GM23338 (cell line): Measurements from ENCODE around the gene ZBTB8OS. TPM values are rescaled to one million over a fixed set of nuclear protein-coding genes. Genes with fewer than 3 reads are reported as not detected.
"Not testable (repeated sequence)": the region's sequence is repeated elsewhere in the genome, so short reads cannot be mapped to it uniquely, and the experiment has no call there.

Experiments
- ATAC-seq: fragments of 200-7000 bp; cut with Tn5 transposase; 3 replicates; pipeline ENCODE4 v1.9.1; 2020
- DNase-seq: peaks from one replicate; pipeline ENCODE4 v3.0.0-alpha.2; 2015; ENCODE audit warnings: low spot score
- H2AFZ ChIP-seq: fragments of 200-600 bp; sonication (generic); 2 replicates; pipeline ENCODE4 v1.8.0; 2016; ENCODE audit warnings: antibody characterized with exemption, mild to moderate bottlenecking, moderate library complexity
- H3F3A ChIP-seq: fragments of 200-600 bp; sonication (generic); replicated peaks from 2 replicates; pipeline ENCODE4 v1.8.0; 2017; ENCODE audit warnings: antibody characterized with exemption, mixed run types, low read depth
- H3K27ac ChIP-seq: fragments of 200-600 bp; sonication (generic); 2 replicates; pipeline ENCODE4 v1.6.1; 2016; ENCODE audit warnings: low read depth
- H3K27me3 ChIP-seq: fragments of 200-600 bp; sonication (generic); 2 replicates; pipeline ENCODE4 v1.8.0; 2016; ENCODE audit warnings: mild to moderate bottlenecking, mixed run types, moderate library complexity; ENCODE audit not compliant: insufficient read depth
- H3K36me3 ChIP-seq: fragments of 200-600 bp; sonication (generic); 2 replicates; pipeline ENCODE4 v1.8.0; 2016; ENCODE audit warnings: mild to moderate bottlenecking; ENCODE audit not compliant: insufficient read depth
- H3K4me1 ChIP-seq: fragments of 200-600 bp; sonication (generic); 2 replicates; pipeline ENCODE4 v1.8.0; 2016; ENCODE audit warnings: mild to moderate bottlenecking, moderate library complexity; ENCODE audit not compliant: insufficient read depth
- H3K4me2 ChIP-seq: fragments of 200-600 bp; sonication (generic); 2 replicates; pipeline ENCODE4 v1.7.1; 2017; ENCODE audit warnings: mixed run types
- H3K4me3 ChIP-seq: fragments of 200-600 bp; sonication (generic); 2 replicates; pipeline ENCODE4 v1.6.1; 2016; ENCODE audit warnings: mixed run types
- H3K79me2 ChIP-seq: fragments of 200-600 bp; sonication (generic); replicated peaks from 2 replicates; pipeline ENCODE4 v1.8.0; 2017; ENCODE audit warnings: mild to moderate bottlenecking; ENCODE audit not compliant: insufficient read depth
- H3K9me2 ChIP-seq: fragments of 200-600 bp; sonication (generic); 2 replicates; pipeline ENCODE4 v1.8.0; 2017; ENCODE audit not compliant: insufficient read depth
- H4K20me1 ChIP-seq: fragments of 200-600 bp; sonication (generic); replicated peaks from 2 replicates; pipeline ENCODE4 v1.8.0; 2017; ENCODE audit warnings: mild to moderate bottlenecking; ENCODE audit not compliant: insufficient read depth
- H3K27ac Mint-ChIP-seq: 2 replicates; pipeline ENCODE4 v1.8.0; 2020; ENCODE audit warnings: inconsistent platforms, mild to moderate bottlenecking, moderate library complexity, mixed read lengths
- H3K27me3 Mint-ChIP-seq: 3 replicates; pipeline ENCODE4 v1.8.0; 2022; ENCODE audit warnings: low read depth, mild to moderate bottlenecking, moderate library complexity, mixed read lengths, inconsistent platforms; ENCODE audit not compliant: insufficient read depth, poor library complexity
- H3K36me3 Mint-ChIP-seq: 3 replicates; pipeline ENCODE4 v1.8.0; 2021; ENCODE audit warnings: low read depth, mild to moderate bottlenecking, inconsistent platforms, moderate library complexity, mixed read lengths
- H3K4me1 Mint-ChIP-seq: 3 replicates; pipeline ENCODE4 v1.8.0; 2020; ENCODE audit warnings: mild to moderate bottlenecking, inconsistent platforms, mixed read lengths
- H3K4me3 Mint-ChIP-seq: 3 replicates; pipeline ENCODE4 v1.8.0; 2021; ENCODE audit warnings: moderate library complexity, mild to moderate bottlenecking, inconsistent platforms, mixed read lengths
- H3K9me3 Mint-ChIP-seq: 3 replicates; pipeline ENCODE4 v1.8.0; 2020; ENCODE audit warnings: moderate library complexity, mild to moderate bottlenecking, inconsistent platforms, mixed read lengths
- CREB1 ChIP-seq: fragments of 250-450 bp; sonication (Bioruptor Pico); IDR thresholded peaks from 2 replicates; pipeline ENCODE4 v1.5.0; 2020; ENCODE audit warnings: low read depth, mild to moderate bottlenecking, moderate library complexity
- EZH2 ChIP-seq: fragments of 200-600 bp; sonication (generic); IDR thresholded peaks from one replicate; pipeline ENCODE4 v1.8.0; 2017; ENCODE audit warnings: antibody characterized with exemption, mild to moderate bottlenecking, low read depth; ENCODE audit not compliant: unreplicated experiment
- EZH2phosphoT487 ChIP-seq: fragments of 200-600 bp; sonication (generic); IDR thresholded peaks from one replicate; pipeline ENCODE4 v1.8.1; 2018; ENCODE audit warnings: antibody characterized with exemption; ENCODE audit not compliant: unreplicated experiment
- JUNB ChIP-seq: IDR thresholded peaks from one replicate; pipeline ENCODE4 v1.6.1; 2016; ENCODE audit warnings: antibody characterized with exemption; ENCODE audit not compliant: unreplicated experiment
- POLR2AphosphoS5 ChIP-seq: IDR thresholded peaks from 2 replicates; pipeline ENCODE4 v1.6.1; 2016; ENCODE audit warnings: antibody characterized with exemption, low read depth
- STAT1 ChIP-seq: IDR thresholded peaks from one replicate; pipeline ENCODE4 v1.6.1; 2016; ENCODE audit warnings: antibody characterized with exemption; ENCODE audit not compliant: unreplicated experiment
- ZNF114 ChIP-seq: fragments of 250-450 bp; sonication (Bioruptor Pico); IDR thresholded peaks from 2 replicates; pipeline ENCODE4 v1.5.0; 2020; ENCODE audit warnings: mild to moderate bottlenecking, moderate library complexity
- ZNF331 ChIP-seq: fragments of 250-450 bp; sonication (Bioruptor Pico); IDR thresholded peaks from 2 replicates; pipeline ENCODE4 v1.5.0; 2020; ENCODE audit warnings: low read depth, mild to moderate bottlenecking, moderate library complexity
- polyA plus RNA-seq: library from polyadenylated mRNA; unstranded; fragments of >200 nt; fragmentation: Nextera tagmentation; extraction: Ambion mirVana; gene quantifications from 2 replicates; pipeline ENCODE4 v1.2.1, GENCODE V29; 2016
- total RNA-seq: library from RNA; depleted of rRNA; stranded (reverse); fragments of >200 nt; shearing (Covaris generic); gene quantifications from 2 replicates; pipeline ENCODE4 v1.2.3, GENCODE V29; 2014
- TF ChIP-seq, protein P1 (sequence below): IDR thresholded peaks from one replicate; pipeline ENCODE4 v1.6.1; 2018; ENCODE audit warnings: antibody characterized with exemption; ENCODE audit not compliant: unreplicated experiment
- TF ChIP-seq, protein P2 (sequence below), 2 experiments: fragments of 200-600 bp in 1 of 2; sonication (generic) in 1 of 2; conservative IDR thresholded peaks; 2 replicates each; pipeline versions ENCODE4 v1.5.1 to v1.6.1; 2016 to 2017; ENCODE audit warnings: antibody characterized with exemption in 2 of 2, low read depth in 2 of 2, mild to moderate bottlenecking in 2 of 2, moderate library complexity in 1 of 2

The ZBTB8OS gene
- total and polyA plus RNA-seq, 2 experiments from 2014 or later: 22.0 to 159 TPM

DNA sequence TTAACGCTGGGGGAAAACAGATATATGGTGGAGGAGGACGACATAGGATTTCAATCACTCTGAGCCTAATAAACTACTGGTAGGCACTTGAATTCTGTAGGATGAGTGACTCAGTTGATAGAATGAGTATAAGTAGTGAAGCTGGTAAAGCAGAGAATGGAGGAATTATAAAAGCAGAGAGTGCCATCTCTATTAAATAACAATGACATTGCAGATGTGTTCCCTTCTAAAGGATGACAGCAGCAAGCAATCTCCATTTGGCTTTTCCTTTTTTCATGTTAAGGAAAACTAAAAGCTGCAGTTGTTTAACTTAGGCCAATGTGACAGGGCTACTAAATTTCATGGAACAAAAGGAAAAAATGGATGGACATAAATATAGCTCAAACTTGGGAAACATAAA is 17.5 kb downstream of the ZBTB8OS start (continued):
- TF ChIP-seq, protein P1, sequence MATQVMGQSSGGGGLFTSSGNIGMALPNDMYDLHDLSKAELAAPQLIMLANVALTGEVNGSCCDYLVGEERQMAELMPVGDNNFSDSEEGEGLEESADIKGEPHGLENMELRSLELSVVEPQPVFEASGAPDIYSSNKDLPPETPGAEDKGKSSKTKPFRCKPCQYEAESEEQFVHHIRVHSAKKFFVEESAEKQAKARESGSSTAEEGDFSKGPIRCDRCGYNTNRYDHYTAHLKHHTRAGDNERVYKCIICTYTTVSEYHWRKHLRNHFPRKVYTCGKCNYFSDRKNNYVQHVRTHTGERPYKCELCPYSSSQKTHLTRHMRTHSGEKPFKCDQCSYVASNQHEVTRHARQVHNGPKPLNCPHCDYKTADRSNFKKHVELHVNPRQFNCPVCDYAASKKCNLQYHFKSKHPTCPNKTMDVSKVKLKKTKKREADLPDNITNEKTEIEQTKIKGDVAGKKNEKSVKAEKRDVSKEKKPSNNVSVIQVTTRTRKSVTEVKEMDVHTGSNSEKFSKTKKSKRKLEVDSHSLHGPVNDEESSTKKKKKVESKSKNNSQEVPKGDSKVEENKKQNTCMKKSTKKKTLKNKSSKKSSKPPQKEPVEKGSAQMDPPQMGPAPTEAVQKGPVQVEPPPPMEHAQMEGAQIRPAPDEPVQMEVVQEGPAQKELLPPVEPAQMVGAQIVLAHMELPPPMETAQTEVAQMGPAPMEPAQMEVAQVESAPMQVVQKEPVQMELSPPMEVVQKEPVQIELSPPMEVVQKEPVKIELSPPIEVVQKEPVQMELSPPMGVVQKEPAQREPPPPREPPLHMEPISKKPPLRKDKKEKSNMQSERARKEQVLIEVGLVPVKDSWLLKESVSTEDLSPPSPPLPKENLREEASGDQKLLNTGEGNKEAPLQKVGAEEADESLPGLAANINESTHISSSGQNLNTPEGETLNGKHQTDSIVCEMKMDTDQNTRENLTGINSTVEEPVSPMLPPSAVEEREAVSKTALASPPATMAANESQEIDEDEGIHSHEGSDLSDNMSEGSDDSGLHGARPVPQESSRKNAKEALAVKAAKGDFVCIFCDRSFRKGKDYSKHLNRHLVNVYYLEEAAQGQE: no peak
- TF ChIP-seq ZNF331 (CRISPR knock-in tag) (no peak), EZH2 (no peak), ZNF114 (CRISPR knock-in tag) (no peak), EZH2phosphoT487 (no peak), POLR2AphosphoS5 (no peak), JUNB (no peak), STAT1 (no peak), CREB1 (CRISPR knock-in tag) (no peak)
- TF ChIP-seq, protein P2, sequence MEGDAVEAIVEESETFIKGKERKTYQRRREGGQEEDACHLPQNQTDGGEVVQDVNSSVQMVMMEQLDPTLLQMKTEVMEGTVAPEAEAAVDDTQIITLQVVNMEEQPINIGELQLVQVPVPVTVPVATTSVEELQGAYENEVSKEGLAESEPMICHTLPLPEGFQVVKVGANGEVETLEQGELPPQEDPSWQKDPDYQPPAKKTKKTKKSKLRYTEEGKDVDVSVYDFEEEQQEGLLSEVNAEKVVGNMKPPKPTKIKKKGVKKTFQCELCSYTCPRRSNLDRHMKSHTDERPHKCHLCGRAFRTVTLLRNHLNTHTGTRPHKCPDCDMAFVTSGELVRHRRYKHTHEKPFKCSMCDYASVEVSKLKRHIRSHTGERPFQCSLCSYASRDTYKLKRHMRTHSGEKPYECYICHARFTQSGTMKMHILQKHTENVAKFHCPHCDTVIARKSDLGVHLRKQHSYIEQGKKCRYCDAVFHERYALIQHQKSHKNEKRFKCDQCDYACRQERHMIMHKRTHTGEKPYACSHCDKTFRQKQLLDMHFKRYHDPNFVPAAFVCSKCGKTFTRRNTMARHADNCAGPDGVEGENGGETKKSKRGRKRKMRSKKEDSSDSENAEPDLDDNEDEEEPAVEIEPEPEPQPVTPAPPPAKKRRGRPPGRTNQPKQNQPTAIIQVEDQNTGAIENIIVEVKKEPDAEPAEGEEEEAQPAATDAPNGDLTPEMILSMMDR (conservative IDR thresholded peaks at IDR 0.05; ENCODE audit: low read depth in 2 of 2): no peak

DNA sequence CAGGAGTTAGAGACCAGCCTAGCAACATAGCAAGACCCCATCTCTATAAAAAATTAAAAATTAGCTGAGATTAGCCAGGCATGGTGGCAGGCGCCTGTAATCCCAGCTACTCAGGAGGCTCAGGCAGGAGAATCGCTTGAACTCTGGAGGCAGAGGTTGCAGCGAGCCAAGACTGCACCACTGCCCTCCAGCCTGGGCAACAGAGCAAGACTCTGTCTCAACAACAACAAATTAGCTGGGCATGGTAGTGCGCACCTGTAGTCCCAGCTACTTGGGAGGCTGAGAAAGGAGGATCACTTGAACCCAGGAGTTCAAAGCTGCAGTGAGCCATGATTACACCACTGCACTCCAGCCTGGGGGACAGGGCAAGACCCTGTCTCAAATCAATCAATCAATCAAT is 20.2 kb downstream of the ZBTB8OS start:
- Histone ChIP-seq H3K4me1 (peaks cover 29% of the 10 kb centered on the region), H3K79me2 (peaks cover 29% of the 10 kb centered on the region)
- H3K9me2 ChIP-seq, DNase-seq, H3K27me3 ChIP-seq, H3K27ac ChIP-seq, H3K4me3 Mint-ChIP-seq, H3K4me2 ChIP-seq, H3K27me3 Mint-ChIP-seq, H4K20me1 ChIP-seq, H3K4me3 ChIP-seq, H3K36me3 ChIP-seq, ATAC-seq, H3K9me3 Mint-ChIP-seq, H3K27ac Mint-ChIP-seq, H3F3A ChIP-seq, H2AFZ ChIP-seq: not testable (repeated sequence)
- Mint-ChIP-seq H3K4me1 (peaks cover 20% of the 10 kb centered on the region), H3K36me3 (peaks cover 27% of the 10 kb centered on the region)
